Measurements from ENCODE around the gene IQCN.

Gene IQCN

GRCh38 chr19:18291590-18292461, 17.6 kb upstream of the IQCN start:
- TF ChIP-seq CTCF (IDR thresholded peaks at IDR 0.05; ENCODE audit: low read depth, low read length, missing control alignments) = no peak
- peak overlapping the region; percentile 55 for H3K4me3 ChIP-seq (ENCODE audit: low read depth, low read length)
- in situ Hi-C loops (cut with HindIII; ENCODE audit: low sequenced_read_pairs) = no loop called here
- no peak for DNase-seq (ENCODE audit: low read depth)

- no peak for DNase-seq (ENCODE audit: low read depth)
- in situ Hi-C loops (cut with HindIII; ENCODE audit: low sequenced_read_pairs) = no loop called here
- peak overlapping the region; percentile 55 for H3K4me3 ChIP-seq (ENCODE audit: low read depth, low read length)
- TF ChIP-seq CTCF (IDR thresholded peaks at IDR 0.05; ENCODE audit: low read depth, low read length, missing control alignments) = peak; percentile 13
Measured at GRCh38 chr19:18291019-18291524, 16.8 kb upstream of the IQCN start.

GRCh38 chr19:18290302-18291018, 16.2 kb upstream of the IQCN start:
- in situ Hi-C loops (cut with HindIII; ENCODE audit: low sequenced_read_pairs) = no loop called here
- DNase-seq (ENCODE audit: low read depth) = no peak
- no peak overlapping the region for H3K4me3 ChIP-seq (ENCODE audit: low read depth, low read length)
- no peak for TF ChIP-seq CTCF (IDR thresholded peaks at IDR 0.05; ENCODE audit: low read depth, low read length, missing control alignments)

- no peak for TF ChIP-seq CTCF (IDR thresholded peaks at IDR 0.05; ENCODE audit: low read depth, low read length, missing control alignments)
- in situ Hi-C loops (cut with HindIII; ENCODE audit: low sequenced_read_pairs) = no loop called here
- no peak overlapping the region for H3K4me3 ChIP-seq (ENCODE audit: low read depth, low read length)
- no peak for DNase-seq (ENCODE audit: low read depth)
Measured at GRCh38 chr19:18289471-18290301, 15.4 kb upstream of the IQCN start.

- H3K4me3 ChIP-seq (ENCODE audit: low read depth, low read length) = no peak overlapping the region
- DNase-seq (ENCODE audit: low read depth) = no peak
- in situ Hi-C loops (cut with HindIII; ENCODE audit: low sequenced_read_pairs) = no loop called here
- TF ChIP-seq CTCF (IDR thresholded peaks at IDR 0.05; ENCODE audit: low read depth, low read length, missing control alignments) = no peak
Measured at GRCh38 chr19:18287836-18288772, 13.9 kb upstream of the IQCN start.

Data from astrocyte of the cerebellum (primary cell).